K562 (cell line): Measurements from ENCODE around the gene SDC3. TPM values are rescaled to one million over a fixed set of nuclear protein-coding genes. Genes with fewer than 3 reads are reported as not detected.
A peak's percentile ranks its signal among the peaks of the same experiment; 100 is the strongest.

Experiments
- CEBPG ChIP-seq, 3 experiments: fragments of 200-800 bp in 1 of 3; sonication (Bioruptor generic) in 1 of 3; sonication (generic) in 1 of 3; formaldehyde crosslinking in 1 of 3; IDR thresholded peaks in 2 of 3; conservative IDR thresholded peaks in 1 of 3; 2 replicates each; pipeline versions ENCODE4 v1.6.1 to v1.8.0; 2016 to 2022; ENCODE audit warnings: missing compliant biosample characterization in 2 of 3, missing genetic modification characterization in 2 of 3, mild to moderate bottlenecking in 1 of 3, missing genetic modification reagents in 1 of 3
- EHMT2 ChIP-seq: fragments of 450-650 bp; IDR thresholded peaks from 2 replicates; pipeline ENCODE4 v1.6.1; 2018; ENCODE audit warnings: antibody characterized with exemption
- FOXK2 ChIP-seq, 2 experiments: fragments of 450-650 bp; IDR thresholded peaks in 1 of 2; conservative IDR thresholded peaks in 1 of 2; 2 replicates each; pipeline ENCODE4 v1.6.1; 2016; ENCODE audit warnings: low read depth in 2 of 2, mild to moderate bottlenecking in 1 of 2
- HDAC8 ChIP-seq: fragments of 450-650 bp; IDR thresholded peaks from 2 replicates; pipeline ENCODE4 v1.6.1; 2016; ENCODE audit warnings: mild to moderate bottlenecking, missing genetic modification characterization, moderate library complexity, missing compliant biosample characterization
- HES1 ChIP-seq: fragments of 450-650 bp; IDR thresholded peaks from 2 replicates; pipeline ENCODE4 v1.6.1; 2016; ENCODE audit warnings: low read depth, mild to moderate bottlenecking, moderate library complexity
- MAFF ChIP-seq: IDR thresholded peaks from 2 replicates; pipeline ENCODE4 v1.6.1; 2012; ENCODE audit warnings: low read length, improper control_type of control experiment
- MXI1 ChIP-seq: IDR thresholded peaks from 2 replicates; pipeline ENCODE4 v1.6.1; 2011; ENCODE audit warnings: low read depth, mild to moderate bottlenecking, improper control_type of control experiment, low read length
- NEUROD1 ChIP-seq: fragments of 150-350 bp; IDR thresholded peaks from 2 replicates; pipeline ENCODE4 v1.6.1; 2014; ENCODE audit warnings: borderline replicate concordance, low read length, low read depth; ENCODE audit not compliant: partially characterized antibody
- NR3C1 ChIP-seq: sonication (generic); formaldehyde crosslinking; IDR thresholded peaks from 2 replicates; pipeline ENCODE4 v1.8.1; 2022; ENCODE audit warnings: missing genetic modification reagents
- TAF7 ChIP-seq: fragments of 450-650 bp; IDR thresholded peaks from 2 replicates; pipeline ENCODE4 v1.6.1; 2016; ENCODE audit warnings: missing genetic modification characterization, missing compliant biosample characterization
- ZNF274 ChIP-seq: IDR thresholded peaks from 2 replicates; pipeline ENCODE4 v1.6.1; 2011; ENCODE audit warnings: low read depth, mild to moderate bottlenecking, low read length, moderate library complexity, borderline replicate concordance
- ZNF583 ChIP-seq: fragments of 250-450 bp; sonication (Bioruptor Pico); IDR thresholded peaks from 2 replicates; pipeline ENCODE4 v1.4.0; 2020
- polyA plus RNA-seq, 8 experiments: library from polyadenylated mRNA; depleted of rRNA in 4 of 8; stranded (reverse) in 5 of 8; unstranded in 3 of 8; fragments of >200 nt; fragmentation: Nextera tagmentation in 2 of 8; fragmentation: Illumina TruSeq in 1 of 8; extraction: Ambion mirVana in 2 of 8; extraction: Trizol in 1 of 8; gene quantifications; 2 replicates each; pipeline versions ENCODE4 v1.2.1 to v1.2.3, GENCODE V29; 2011 to 2014; ENCODE audit warnings: inconsistent platforms in 1 of 8, missing spikeins in 1 of 8
- total RNA-seq, 7 experiments: library from RNA; depleted of rRNA in 6 of 7; stranded (reverse); fragments of >200 nt in 6 of 7; fragmentation: Illumina TruSeq in 2 of 7; extraction: Trizol in 2 of 7; gene quantifications; 2 replicates each; pipeline versions ENCODE4 v1.2.1 to v1.2.3, GENCODE V29; 2011 to 2021; ENCODE audit warnings: low replicate concordance in 1 of 7
- TF ChIP-seq, protein P1 (sequence below), 2 experiments: fragments of 450-650 bp; IDR thresholded peaks; 2 replicates each; pipeline ENCODE4 v1.6.1; 2018; ENCODE audit warnings: mild to moderate bottlenecking in 2 of 2, low read depth in 1 of 2; ENCODE audit not compliant: partially characterized antibody in 2 of 2
- TF ChIP-seq, protein P2 (sequence below): sonication (generic); formaldehyde crosslinking; IDR thresholded peaks from 2 replicates; pipeline ENCODE4 v1.8.1; 2023; ENCODE audit warnings: missing genetic modification reagents, mild to moderate bottlenecking, borderline replicate concordance

SDC3 gene
- total and polyA plus RNA-seq, 9 of the 15 experiments (the other 6 are each of a cell fraction or from before 2014, with no cell fraction given), result 0.38 to 44.1 (median 12.1) TPM

GRCh38 chr1:30823969-30824735, 84.4 kb downstream of the SDC3 start (continued):
- TF ChIP-seq ZNF274 (no peak), MAFF (no peak), TAF7 (tag) (peak; percentile 83), MXI1 (peak; percentile 79; the same call in 1 of the 2 replicates), FOXK2 (conservative IDR thresholded peaks at IDR 0.05 in 1 of 2, IDR thresholded peaks at IDR 0.05 in 1 of 2; ENCODE audit: low read depth in 2 of 2) (peak; percentile 61 to 82; a peak in 3 of 4 replicates), NR3C1 (CRISPR knock-in tag) (no peak), HES1 (peak; percentile 84), HDAC8 (tag) (no peak), CEBPG (CRISPR knock-in tag; IDR thresholded peaks at IDR 0.05) (peak; percentile 47; the same call in 1 of the 2 replicates), CEBPG (tag; conservative IDR thresholded peaks at IDR 0.05 in 1 of 2, IDR thresholded peaks at IDR 0.05 in 1 of 2) (no peak), ZNF583 (CRISPR knock-in tag) (0 out of 2 replicates have a peak, but pooled peaks have one; percentile 31), EHMT2 (peak; percentile 59; the same call in 1 of the 2 replicates), NEUROD1 (peak; percentile 86)
- TF ChIP-seq, protein P1, sequence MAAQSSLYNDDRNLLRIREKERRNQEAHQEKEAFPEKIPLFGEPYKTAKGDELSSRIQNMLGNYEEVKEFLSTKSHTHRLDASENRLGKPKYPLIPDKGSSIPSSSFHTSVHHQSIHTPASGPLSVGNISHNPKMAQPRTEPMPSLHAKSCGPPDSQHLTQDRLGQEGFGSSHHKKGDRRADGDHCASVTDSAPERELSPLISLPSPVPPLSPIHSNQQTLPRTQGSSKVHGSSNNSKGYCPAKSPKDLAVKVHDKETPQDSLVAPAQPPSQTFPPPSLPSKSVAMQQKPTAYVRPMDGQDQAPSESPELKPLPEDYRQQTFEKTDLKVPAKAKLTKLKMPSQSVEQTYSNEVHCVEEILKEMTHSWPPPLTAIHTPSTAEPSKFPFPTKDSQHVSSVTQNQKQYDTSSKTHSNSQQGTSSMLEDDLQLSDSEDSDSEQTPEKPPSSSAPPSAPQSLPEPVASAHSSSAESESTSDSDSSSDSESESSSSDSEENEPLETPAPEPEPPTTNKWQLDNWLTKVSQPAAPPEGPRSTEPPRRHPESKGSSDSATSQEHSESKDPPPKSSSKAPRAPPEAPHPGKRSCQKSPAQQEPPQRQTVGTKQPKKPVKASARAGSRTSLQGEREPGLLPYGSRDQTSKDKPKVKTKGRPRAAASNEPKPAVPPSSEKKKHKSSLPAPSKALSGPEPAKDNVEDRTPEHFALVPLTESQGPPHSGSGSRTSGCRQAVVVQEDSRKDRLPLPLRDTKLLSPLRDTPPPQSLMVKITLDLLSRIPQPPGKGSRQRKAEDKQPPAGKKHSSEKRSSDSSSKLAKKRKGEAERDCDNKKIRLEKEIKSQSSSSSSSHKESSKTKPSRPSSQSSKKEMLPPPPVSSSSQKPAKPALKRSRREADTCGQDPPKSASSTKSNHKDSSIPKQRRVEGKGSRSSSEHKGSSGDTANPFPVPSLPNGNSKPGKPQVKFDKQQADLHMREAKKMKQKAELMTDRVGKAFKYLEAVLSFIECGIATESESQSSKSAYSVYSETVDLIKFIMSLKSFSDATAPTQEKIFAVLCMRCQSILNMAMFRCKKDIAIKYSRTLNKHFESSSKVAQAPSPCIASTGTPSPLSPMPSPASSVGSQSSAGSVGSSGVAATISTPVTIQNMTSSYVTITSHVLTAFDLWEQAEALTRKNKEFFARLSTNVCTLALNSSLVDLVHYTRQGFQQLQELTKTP (IDR thresholded peaks at IDR 0.05; ENCODE audit: low read depth in 1 of 2, partially characterized antibody in 2 of 2), result peak in 1 of 2 experiments; percentile 84
- TF ChIP-seq, protein P2, sequence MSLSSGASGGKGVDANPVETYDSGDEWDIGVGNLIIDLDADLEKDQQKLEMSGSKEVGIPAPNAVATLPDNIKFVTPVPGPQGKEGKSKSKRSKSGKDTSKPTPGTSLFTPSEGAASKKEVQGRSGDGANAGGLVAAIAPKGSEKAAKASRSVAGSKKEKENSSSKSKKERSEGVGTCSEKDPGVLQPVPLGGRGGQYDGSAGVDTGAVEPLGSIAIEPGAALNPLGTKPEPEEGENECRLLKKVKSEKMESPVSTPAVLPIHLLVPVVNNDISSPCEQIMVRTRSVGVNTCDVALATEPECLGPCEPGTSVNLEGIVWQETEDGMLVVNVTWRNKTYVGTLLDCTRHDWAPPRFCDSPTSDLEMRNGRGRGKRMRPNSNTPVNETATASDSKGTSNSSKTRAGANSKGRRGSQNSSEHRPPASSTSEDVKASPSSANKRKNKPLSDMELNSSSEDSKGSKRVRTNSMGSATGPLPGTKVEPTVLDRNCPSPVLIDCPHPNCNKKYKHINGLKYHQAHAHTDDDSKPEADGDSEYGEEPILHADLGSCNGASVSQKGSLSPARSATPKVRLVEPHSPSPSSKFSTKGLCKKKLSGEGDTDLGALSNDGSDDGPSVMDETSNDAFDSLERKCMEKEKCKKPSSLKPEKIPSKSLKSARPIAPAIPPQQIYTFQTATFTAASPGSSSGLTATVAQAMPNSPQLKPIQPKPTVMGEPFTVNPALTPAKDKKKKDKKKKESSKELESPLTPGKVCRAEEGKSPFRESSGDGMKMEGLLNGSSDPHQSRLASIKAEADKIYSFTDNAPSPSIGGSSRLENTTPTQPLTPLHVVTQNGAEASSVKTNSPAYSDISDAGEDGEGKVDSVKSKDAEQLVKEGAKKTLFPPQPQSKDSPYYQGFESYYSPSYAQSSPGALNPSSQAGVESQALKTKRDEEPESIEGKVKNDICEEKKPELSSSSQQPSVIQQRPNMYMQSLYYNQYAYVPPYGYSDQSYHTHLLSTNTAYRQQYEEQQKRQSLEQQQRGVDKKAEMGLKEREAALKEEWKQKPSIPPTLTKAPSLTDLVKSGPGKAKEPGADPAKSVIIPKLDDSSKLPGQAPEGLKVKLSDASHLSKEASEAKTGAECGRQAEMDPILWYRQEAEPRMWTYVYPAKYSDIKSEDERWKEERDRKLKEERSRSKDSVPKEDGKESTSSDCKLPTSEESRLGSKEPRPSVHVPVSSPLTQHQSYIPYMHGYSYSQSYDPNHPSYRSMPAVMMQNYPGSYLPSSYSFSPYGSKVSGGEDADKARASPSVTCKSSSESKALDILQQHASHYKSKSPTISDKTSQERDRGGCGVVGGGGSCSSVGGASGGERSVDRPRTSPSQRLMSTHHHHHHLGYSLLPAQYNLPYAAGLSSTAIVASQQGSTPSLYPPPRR (CRISPR knock-in tag), result no peak
